Neural crest cell (in vitro differentiated cells): ENCODE measurements around the gene PTGDR. TPM values are rescaled to one million over a fixed set of nuclear protein-coding genes. Genes with fewer than 3 reads are reported as not detected.
A peak's percentile ranks its signal among the peaks of the same experiment; 100 is the strongest.

Experiments used
- DNase-seq: peaks from one replicate; pipeline ENCODE4 v3.0.0; 2021; ENCODE audit warnings: low read depth, mixed read lengths, low spot score
- H3K27ac Mint-ChIP-seq: one replicate; pipeline ENCODE4 v1.8.0; 2021; ENCODE audit warnings: mild to moderate bottlenecking, mixed read lengths; ENCODE audit not compliant: unreplicated experiment
- H3K27me3 Mint-ChIP-seq: 2 replicates; pipeline ENCODE4 v1.8.0; 2021; ENCODE audit warnings: low read depth, mild to moderate bottlenecking, mixed read lengths
- H3K36me3 Mint-ChIP-seq: 2 replicates; pipeline ENCODE4 v1.8.0; 2021; ENCODE audit warnings: low read depth, mild to moderate bottlenecking, mixed read lengths
- H3K4me1 Mint-ChIP-seq: 2 replicates; pipeline ENCODE4 v1.8.0; 2021; ENCODE audit warnings: mixed read lengths
- H3K4me3 Mint-ChIP-seq: one replicate; pipeline ENCODE4 v1.8.0; 2021; ENCODE audit warnings: mild to moderate bottlenecking, mixed read lengths
- H3K9me3 Mint-ChIP-seq: 2 replicates; pipeline ENCODE4 v1.8.0; 2021; ENCODE audit warnings: mixed read lengths
- long read RNA-seq: library from polyadenylated mRNA; unstranded; transcript quantifications from one replicate; pipeline ENCODE4 v2.0.0, GENCODE V29; 2020
- total RNA-seq: library from RNA; stranded (reverse); gene quantifications from 2 replicates; pipeline ENCODE4 v1.2.1, GENCODE V29; 2021
- TF ChIP-seq, protein P1 (sequence below): fragments of 200-600 bp; sonication (generic); conservative IDR thresholded peaks from 2 replicates; pipeline ENCODE4 v1.5.0; 2021; ENCODE audit warnings: antibody characterized with exemption, mild to moderate bottlenecking

Gene PTGDR, protein sequence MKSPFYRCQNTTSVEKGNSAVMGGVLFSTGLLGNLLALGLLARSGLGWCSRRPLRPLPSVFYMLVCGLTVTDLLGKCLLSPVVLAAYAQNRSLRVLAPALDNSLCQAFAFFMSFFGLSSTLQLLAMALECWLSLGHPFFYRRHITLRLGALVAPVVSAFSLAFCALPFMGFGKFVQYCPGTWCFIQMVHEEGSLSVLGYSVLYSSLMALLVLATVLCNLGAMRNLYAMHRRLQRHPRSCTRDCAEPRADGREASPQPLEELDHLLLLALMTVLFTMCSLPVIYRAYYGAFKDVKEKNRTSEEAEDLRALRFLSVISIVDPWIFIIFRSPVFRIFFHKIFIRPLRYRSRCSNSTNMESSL
- total RNA-seq = not detected in 2 replicates
- long read RNA-seq = 0 reads

DNA sequence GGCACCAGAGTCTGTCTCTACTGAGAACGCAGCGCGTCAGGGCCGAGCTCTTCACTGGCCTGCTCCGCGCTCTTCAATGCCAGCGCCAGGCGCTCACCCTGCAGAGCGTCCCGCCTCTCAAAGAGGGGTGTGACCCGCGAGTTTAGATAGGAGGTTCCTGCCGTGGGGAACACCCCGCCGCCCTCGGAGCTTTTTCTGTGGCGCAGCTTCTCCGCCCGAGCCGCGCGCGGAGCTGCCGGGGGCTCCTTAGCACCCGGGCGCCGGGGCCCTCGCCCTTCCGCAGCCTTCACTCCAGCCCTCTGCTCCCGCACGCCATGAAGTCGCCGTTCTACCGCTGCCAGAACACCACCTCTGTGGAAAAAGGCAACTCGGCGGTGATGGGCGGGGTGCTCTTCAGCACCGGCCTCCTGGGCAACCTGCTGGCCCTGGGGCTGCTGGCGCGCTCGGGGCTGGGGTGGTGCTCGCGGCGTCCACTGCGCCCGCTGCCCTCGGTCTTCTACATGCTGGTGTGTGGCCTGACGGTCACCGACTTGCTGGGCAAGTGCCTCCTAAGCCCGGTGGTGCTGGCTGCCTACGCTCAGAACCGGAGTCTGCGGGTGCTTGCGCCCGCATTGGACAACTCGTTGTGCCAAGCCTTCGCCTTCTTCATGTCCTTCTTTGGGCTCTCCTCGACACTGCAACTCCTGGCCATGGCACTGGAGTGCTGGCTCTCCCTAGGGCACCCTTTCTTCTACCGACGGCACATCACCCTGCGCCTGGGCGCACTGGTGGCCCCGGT is at the start of gene PTGDR:
TSS of gene PTGDR (plus strand) at position 198 of the 778 bp plus-strand sequence. CDS start at position 315, 117 bp downstream.
- H3K9me3 Mint-ChIP-seq = no peaks in the 10 kb centered on the region
- H3K36me3 Mint-ChIP-seq = peaks cover 6% of the 10 kb centered on the region
- peaks cover 93% of the 10 kb centered on the region for H3K27me3 Mint-ChIP-seq
- TF ChIP-seq, protein P1, sequence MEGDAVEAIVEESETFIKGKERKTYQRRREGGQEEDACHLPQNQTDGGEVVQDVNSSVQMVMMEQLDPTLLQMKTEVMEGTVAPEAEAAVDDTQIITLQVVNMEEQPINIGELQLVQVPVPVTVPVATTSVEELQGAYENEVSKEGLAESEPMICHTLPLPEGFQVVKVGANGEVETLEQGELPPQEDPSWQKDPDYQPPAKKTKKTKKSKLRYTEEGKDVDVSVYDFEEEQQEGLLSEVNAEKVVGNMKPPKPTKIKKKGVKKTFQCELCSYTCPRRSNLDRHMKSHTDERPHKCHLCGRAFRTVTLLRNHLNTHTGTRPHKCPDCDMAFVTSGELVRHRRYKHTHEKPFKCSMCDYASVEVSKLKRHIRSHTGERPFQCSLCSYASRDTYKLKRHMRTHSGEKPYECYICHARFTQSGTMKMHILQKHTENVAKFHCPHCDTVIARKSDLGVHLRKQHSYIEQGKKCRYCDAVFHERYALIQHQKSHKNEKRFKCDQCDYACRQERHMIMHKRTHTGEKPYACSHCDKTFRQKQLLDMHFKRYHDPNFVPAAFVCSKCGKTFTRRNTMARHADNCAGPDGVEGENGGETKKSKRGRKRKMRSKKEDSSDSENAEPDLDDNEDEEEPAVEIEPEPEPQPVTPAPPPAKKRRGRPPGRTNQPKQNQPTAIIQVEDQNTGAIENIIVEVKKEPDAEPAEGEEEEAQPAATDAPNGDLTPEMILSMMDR = no peak
- DNase-seq = peak; percentile 1
- H3K4me1 Mint-ChIP-seq = peaks cover 18% of the 10 kb centered on the region
- peak within 1 kb of the TSS; percentile 85 for H3K4me3 Mint-ChIP-seq
- H3K27ac Mint-ChIP-seq = no peak within 1 kb of the TSS

DNA sequence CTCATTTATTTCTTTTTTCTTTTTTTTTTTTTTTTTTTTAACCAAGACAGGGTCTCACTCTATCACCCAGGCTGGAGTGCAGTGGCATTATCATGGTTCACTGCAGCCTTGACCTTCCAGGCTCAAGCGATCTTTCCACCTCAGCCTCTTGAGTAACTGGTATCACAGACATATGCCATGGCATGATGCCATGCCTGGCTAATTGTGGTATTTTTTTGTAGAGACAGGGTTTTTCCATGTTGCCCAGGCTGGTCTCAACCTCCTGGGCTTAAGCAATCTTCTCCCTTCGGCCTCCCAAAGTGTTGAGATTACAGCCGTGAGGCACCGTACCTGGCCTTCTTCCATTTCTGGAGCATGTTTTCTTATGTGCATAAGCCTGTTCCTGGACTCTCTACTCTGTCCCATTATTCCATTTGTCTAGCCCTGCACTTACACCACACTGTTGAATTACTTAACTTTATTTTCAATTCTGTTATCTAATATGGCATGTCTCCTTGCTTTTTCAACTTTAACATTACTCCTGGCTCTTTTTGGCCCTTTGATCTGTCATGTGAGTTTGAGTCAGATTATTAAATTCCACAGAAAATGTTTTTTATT is 47.9 kb upstream of the PTGDR start:
- Mint-ChIP-seq H3K4me3 (no peak overlapping the region), H3K27me3 (peaks cover 7% of the 10 kb centered on the region)

DNA sequence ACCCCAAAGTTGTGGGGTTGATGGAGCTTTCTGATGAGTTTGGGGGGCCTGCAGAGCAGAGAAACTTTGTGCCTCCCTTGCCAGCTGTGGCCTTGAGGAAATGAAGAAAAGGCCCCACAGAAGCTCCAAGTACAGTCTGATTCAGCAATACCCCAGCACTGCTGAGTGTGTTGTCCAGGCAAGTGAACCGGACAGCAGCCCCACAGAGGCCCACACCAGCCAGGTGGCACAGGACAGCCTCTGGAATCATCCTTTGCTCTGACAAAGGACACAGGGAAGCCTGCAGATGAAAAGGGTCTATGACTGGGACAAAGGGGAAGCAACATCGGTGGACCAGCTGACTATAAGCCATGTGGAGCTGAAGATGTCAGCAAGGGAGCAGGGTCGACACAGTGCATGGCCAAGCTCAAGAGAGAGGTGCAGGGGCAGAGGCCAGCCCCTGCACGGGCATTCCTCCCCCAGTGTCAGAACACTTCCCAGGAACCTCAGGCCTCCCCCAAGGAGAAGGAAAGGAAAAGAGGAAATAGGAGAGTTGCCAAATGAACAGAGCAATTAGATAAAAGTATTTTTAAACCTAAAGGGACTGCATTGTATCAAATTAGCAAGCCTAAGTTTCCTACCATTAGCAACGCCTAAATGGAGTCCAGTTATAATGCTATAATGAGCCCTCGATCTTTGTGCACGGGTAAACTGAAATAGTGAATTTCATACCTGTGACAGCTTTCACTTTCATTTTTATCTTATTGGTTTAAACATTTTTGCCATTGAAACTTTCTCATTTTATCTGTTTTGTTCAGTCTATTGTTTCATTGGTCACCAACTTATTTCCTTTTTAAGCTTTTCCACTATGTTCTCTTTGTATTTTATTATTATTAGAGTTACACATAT is 46.3 kb upstream of the PTGDR start:
- Mint-ChIP-seq H3K27ac (no peak overlapping the region), H3K9me3 (no peaks in the 10 kb centered on the region), H3K4me1 (no peaks in the 10 kb centered on the region), H3K27me3 (no peaks in the 10 kb centered on the region), H3K36me3 (no peaks in the 10 kb centered on the region), H3K4me3 (no peak overlapping the region)
- DNase-seq = no peak
- TF ChIP-seq, protein P1 = no peak

More for the DNA sequence above, 47.9 kb upstream of the PTGDR start:
- no peaks in the 10 kb centered on the region for H3K36me3 Mint-ChIP-seq
- no peaks in the 10 kb centered on the region for H3K9me3 Mint-ChIP-seq
- H3K27ac Mint-ChIP-seq = no peak overlapping the region
- TF ChIP-seq, protein P1 = no peak
- DNase-seq = no peak
- H3K4me1 Mint-ChIP-seq = no peaks in the 10 kb centered on the region

DNA sequence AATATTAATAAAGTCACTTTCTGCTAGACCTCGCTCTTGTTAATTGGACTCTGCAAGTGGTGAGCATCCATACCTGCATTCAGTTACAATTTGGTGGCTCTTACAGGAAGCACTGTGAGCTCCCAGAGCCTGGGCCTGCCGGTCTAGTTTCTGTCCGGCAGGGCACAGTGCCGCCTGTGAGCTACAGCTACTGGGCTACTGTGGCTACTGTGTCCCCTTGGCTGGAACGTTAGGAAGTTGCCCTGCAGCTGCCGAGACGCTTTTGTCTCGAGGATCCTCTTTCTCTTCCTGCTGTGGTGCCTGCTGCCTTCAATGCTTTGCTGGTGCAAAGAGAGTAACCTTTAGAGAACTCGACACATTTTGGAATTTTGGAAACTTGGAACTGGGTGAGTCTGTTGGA is 44.6 kb upstream of the PTGDR start:
- Mint-ChIP-seq H3K4me1 (no peaks in the 10 kb centered on the region), H3K9me3 (no peaks in the 10 kb centered on the region), H3K27me3 (no peaks in the 10 kb centered on the region), H3K36me3 (no peaks in the 10 kb centered on the region), H3K4me3 (no peak overlapping the region), H3K27ac (no peak overlapping the region)
- DNase-seq = no peak
- TF ChIP-seq, protein P1 = no peak
